ENCODE data around the gene CERK. TPM values are rescaled to one million over a fixed set of nuclear protein-coding genes. Genes with fewer than 3 reads are reported as not detected.

CERK gene
- total and polyA plus RNA-seq, 2 of the 13 experiments (the other 11 are each of a cell fraction or from before 2014, with no cell fraction given) = 40.3 to 41.9 TPM

- in situ Hi-C loops (cut with HindIII; ENCODE audit: extremely low pct_ligation_motif_present, low pct_unique_long_range_greater_than_20kb) = no loop called here
- Histone ChIP-seq H3K27me3 (ENCODE audit: control insufficient read depth in 1 of 2, insufficient read depth in 2 of 2, low read length in 2 of 2) (no peaks in the 10 kb centered on the region), H3K9ac (ENCODE audit: insufficient read depth, low read depth, low read length) (no peak overlapping the region), H4K20me1 (ENCODE audit: insufficient read depth, low read length) (no peaks in the 10 kb centered on the region), H3K4me3 (replicated peaks in 1 of 3; ENCODE audit: insufficient read depth in 1 of 3, low read depth in 2 of 3, low read length in 3 of 3) (no peak overlapping the region), H3K4me1 (ENCODE audit: insufficient read depth, low read length) (no peaks in the 10 kb centered on the region), H3K79me2 (ENCODE audit: insufficient read depth, low read length) (no peaks in the 10 kb centered on the region), H3K4me2 (ENCODE audit: low read depth, low read length) (no peak overlapping the region), H3K36me3 (replicated peaks in 1 of 2; ENCODE audit: control insufficient read depth in 1 of 2, insufficient read depth in 2 of 2, low read length in 2 of 2) (peaks cover 2% of the 10 kb centered on the region in 2 experiments; a peak in 2 of 5 replicates), H3K9me3 (ENCODE audit: low read length) (no peaks in the 10 kb centered on the region), H2AFZ (ENCODE audit: low read length) (no peak overlapping the region), H3K27ac (ENCODE audit: extremely low read length, insufficient read depth, low read length) (no peak overlapping the region)
- BruUV-seq (replicated peaks) = no TSS peak
- CTCF ChIA-PET (ENCODE audit: low intra/inter-chr PET ratio, low total read pairs) = no interaction called here
- WGBS (ENCODE audit: low lambda C conversion rate) = 89% methylated on average over 22 of the region's 28 CpGs
- no peak for DNase-seq (ENCODE audit: low spot score)
- intact Hi-C loops (cut with micrococcal nuclease; ENCODE audit: unreplicated experiment) = no loop called here
- POLR2A ChIA-PET = no interaction called here
- ATAC-seq = no peak
- no peak for FAIRE-seq
- no peak for TF ChIP-seq ZNF839 (CRISPR knock-in tag; IDR thresholded peaks at IDR 0.05; ENCODE audit: borderline replicate concordance)
- TF ChIP-seq CEBPZ (IDR thresholded peaks at IDR 0.05; ENCODE audit: low read length) = no peak
- TF ChIP-seq ISL2 (CRISPR knock-in tag; IDR thresholded peaks at IDR 0.05) = no peak
- TF ChIP-seq ZNF552 (CRISPR knock-in tag; IDR thresholded peaks at IDR 0.05; ENCODE audit: borderline replicate concordance) = no peak
- TF ChIP-seq, protein P1, sequence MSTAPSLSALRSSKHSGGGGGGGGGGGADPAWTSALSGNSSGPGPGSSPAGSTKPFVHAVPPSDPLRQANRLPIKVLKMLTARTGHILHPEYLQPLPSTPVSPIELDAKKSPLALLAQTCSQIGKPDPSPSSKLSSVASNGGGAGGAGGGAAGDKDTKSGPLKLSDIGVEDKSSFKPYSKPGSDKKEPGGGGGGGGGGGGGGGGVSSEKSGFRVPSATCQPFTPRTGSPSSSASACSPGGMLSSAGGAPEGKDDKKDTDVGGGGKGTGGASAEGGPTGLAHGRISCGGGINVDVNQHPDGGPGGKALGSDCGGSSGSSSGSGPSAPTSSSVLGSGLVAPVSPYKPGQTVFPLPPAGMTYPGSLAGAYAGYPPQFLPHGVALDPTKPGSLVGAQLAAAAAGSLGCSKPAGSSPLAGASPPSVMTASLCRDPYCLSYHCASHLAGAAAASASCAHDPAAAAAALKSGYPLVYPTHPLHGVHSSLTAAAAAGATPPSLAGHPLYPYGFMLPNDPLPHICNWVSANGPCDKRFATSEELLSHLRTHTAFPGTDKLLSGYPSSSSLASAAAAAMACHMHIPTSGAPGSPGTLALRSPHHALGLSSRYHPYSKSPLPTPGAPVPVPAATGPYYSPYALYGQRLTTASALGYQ (CRISPR knock-in tag; IDR thresholded peaks at IDR 0.05) = no peak
- no peak for TF ChIP-seq ZBTB25 (CRISPR knock-in tag; IDR thresholded peaks at IDR 0.05)
- no peak for TF ChIP-seq ZKSCAN5 (CRISPR knock-in tag; IDR thresholded peaks at IDR 0.05)
- no peak for TF ChIP-seq ZFP90 (CRISPR knock-in tag; IDR thresholded peaks at IDR 0.05; ENCODE audit: borderline replicate concordance)
- no peak for TF ChIP-seq KAT8 (CRISPR knock-in tag; IDR thresholded peaks at IDR 0.05)
- TF ChIP-seq ZBTB49 (CRISPR knock-in tag; IDR thresholded peaks at IDR 0.05; ENCODE audit: borderline replicate concordance) = no peak
- no peak for TF ChIP-seq PHF8 (CRISPR knock-in tag; IDR thresholded peaks at IDR 0.05)
- TF ChIP-seq, protein P2, sequence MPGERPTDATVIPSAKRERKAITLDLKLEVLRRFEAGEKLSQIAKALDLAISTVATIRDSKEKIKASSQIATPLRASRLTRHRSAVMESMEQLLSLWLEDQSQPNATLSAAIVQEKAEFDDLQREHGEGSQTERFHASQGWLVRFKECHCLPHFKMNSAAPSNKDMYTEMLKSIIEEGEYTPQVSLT (CRISPR knock-in tag; IDR thresholded peaks at IDR 0.05; ENCODE audit: borderline replicate concordance, low read depth) = no peak
- TF ChIP-seq ZNF446 (CRISPR knock-in tag; IDR thresholded peaks at IDR 0.05) = no peak
- no peak for TF ChIP-seq ZNF337 (CRISPR knock-in tag; IDR thresholded peaks at IDR 0.05; ENCODE audit: borderline replicate concordance, low read depth)
- no peak for TF ChIP-seq ZNF136 (CRISPR knock-in tag; IDR thresholded peaks at IDR 0.05; ENCODE audit: low read depth)
These were observed 60.6 kb downstream of the CERK start for GRCh38 chr22:46677323-46678002.

Data from HepG2 (cell line).